Suprapubic skin (tissue), 4 donors: Measurements from ENCODE around the gene GNAI1. TPM values are rescaled to one million over a fixed set of nuclear protein-coding genes. Genes with fewer than 3 reads are reported as not detected.
A peak's percentile ranks its signal among the peaks of the same experiment; 100 is the strongest.

Source experiments
- DNase-seq, 2 donors: peaks; one replicate each; pipeline ENCODE4 v3.0.0-alpha.2; 2019; ENCODE audit warnings: low spot score in 2 of 2
- H3K27ac ChIP-seq: fragments of 200-600 bp; sonication (generic); one replicate; pipeline ENCODE4 v1.5.1; 2019
- H3K27me3 ChIP-seq: fragments of 200-600 bp; sonication (generic); one replicate; pipeline ENCODE4 v1.5.1; 2019
- H3K36me3 ChIP-seq: fragments of 200-600 bp; sonication (generic); one replicate; pipeline ENCODE4 v1.5.1; 2019
- H3K4me1 ChIP-seq: fragments of 200-600 bp; sonication (generic); one replicate; pipeline ENCODE4 v1.5.1; 2019
- H3K4me3 ChIP-seq: fragments of 200-600 bp; sonication (generic); one replicate; pipeline ENCODE4 v1.5.1; 2019; ENCODE audit warnings: mild to moderate bottlenecking
- H3K9me3 ChIP-seq: fragments of 200-600 bp; sonication (generic); one replicate; pipeline ENCODE4 v1.5.1; 2019
- EP300 ChIP-seq: sonication (generic); formaldehyde crosslinking; IDR thresholded peaks from one replicate; pipeline ENCODE4 v1.6.1; 2017; ENCODE audit warnings: antibody characterized with exemption
- POLR2A ChIP-seq, 2 donors: fragments of 450-650 bp; IDR thresholded peaks; one replicate each; pipeline ENCODE4 v1.6.1; 2017; ENCODE audit warnings: antibody characterized with exemption in 2 of 2, mild to moderate bottlenecking in 2 of 2, moderate library complexity in 2 of 2
- POLR2AphosphoS5 ChIP-seq, 3 donors: sonication (generic); formaldehyde crosslinking; IDR thresholded peaks; one replicate each; pipeline ENCODE4 v1.6.1; 2017; ENCODE audit warnings: antibody characterized with exemption in 3 of 3
- WGBS: methylation state at CpG from one replicate; pipeline ENCODE4 v1.1.5; 2018; 5-methylcytosine and 5-hydroxymethylcytosine counted together
- total RNA-seq, 4 donors: library from RNA; depleted of rRNA; stranded (reverse); fragments of >200 nt; gene quantifications; one replicate each; pipeline ENCODE4 v1.1.0, GENCODE V29; 2016
- TF ChIP-seq, protein P1 (sequence below), 2 donors: fragments of 200-600 bp in 1 of 2; fragments of 450-650 bp in 1 of 2; sonication (generic) in 1 of 2; IDR thresholded peaks; one replicate each; pipeline ENCODE4 v1.5.1; 2016 to 2019; ENCODE audit warnings: antibody characterized with exemption in 2 of 2, mild to moderate bottlenecking in 1 of 2, moderate library complexity in 1 of 2

GNAI1 gene
- total RNA-seq, 4 donors from 2014 or later: 64.9 to 87.9 (median 72.1) TPM

GRCh38 chr7:80132594-80132993 lies 2.0 kb upstream of the GNAI1 start:
- Histone ChIP-seq H3K4me1 (peaks cover 29% of the 10 kb centered on the region), H3K9me3 (no peaks in the 10 kb centered on the region), H3K36me3 (no peaks in the 10 kb centered on the region), H3K4me3 (no peak overlapping the region), H3K27ac (no peak overlapping the region), H3K27me3 (no peaks in the 10 kb centered on the region)
- TF ChIP-seq POLR2A (IDR thresholded peaks at IDR 0.05) (no peak), POLR2AphosphoS5 (IDR thresholded peaks at IDR 0.05) (no peak), EP300 (no peak)
- TF ChIP-seq, protein P1, sequence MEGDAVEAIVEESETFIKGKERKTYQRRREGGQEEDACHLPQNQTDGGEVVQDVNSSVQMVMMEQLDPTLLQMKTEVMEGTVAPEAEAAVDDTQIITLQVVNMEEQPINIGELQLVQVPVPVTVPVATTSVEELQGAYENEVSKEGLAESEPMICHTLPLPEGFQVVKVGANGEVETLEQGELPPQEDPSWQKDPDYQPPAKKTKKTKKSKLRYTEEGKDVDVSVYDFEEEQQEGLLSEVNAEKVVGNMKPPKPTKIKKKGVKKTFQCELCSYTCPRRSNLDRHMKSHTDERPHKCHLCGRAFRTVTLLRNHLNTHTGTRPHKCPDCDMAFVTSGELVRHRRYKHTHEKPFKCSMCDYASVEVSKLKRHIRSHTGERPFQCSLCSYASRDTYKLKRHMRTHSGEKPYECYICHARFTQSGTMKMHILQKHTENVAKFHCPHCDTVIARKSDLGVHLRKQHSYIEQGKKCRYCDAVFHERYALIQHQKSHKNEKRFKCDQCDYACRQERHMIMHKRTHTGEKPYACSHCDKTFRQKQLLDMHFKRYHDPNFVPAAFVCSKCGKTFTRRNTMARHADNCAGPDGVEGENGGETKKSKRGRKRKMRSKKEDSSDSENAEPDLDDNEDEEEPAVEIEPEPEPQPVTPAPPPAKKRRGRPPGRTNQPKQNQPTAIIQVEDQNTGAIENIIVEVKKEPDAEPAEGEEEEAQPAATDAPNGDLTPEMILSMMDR (IDR thresholded peaks at IDR 0.05): no peak
- no peak for DNase-seq
- 73% methylated on average over 3 of the region's 3 CpGs for WGBS

- TF ChIP-seq, protein P1 (IDR thresholded peaks at IDR 0.05): no peak
- TF ChIP-seq POLR2A (IDR thresholded peaks at IDR 0.05) (no peak), POLR2AphosphoS5 (IDR thresholded peaks at IDR 0.05) (no peak)
- H3K4me1 ChIP-seq: peaks cover 33% of the 10 kb centered on the region
- H3K9me3 ChIP-seq: no peaks in the 10 kb centered on the region
- peak overlapping the region; percentile 93 for H3K4me3 ChIP-seq
- WGBS: 39% methylated on average over 8 of the region's 8 CpGs
- no peaks in the 10 kb centered on the region for H3K36me3 ChIP-seq
- H3K27me3 ChIP-seq: no peaks in the 10 kb centered on the region
- H3K27ac ChIP-seq: peak overlapping the region; percentile 96
- no peak for DNase-seq
Observed at GRCh38 chr7:80133361-80134114, 1.1 kb upstream of the GNAI1 start.

- Histone ChIP-seq H3K27me3 (no peaks in the 10 kb centered on the region), H3K4me3 (peak overlapping the region; percentile 93), H3K36me3 (no peaks in the 10 kb centered on the region), H3K27ac (peak overlapping the region; percentile 96), H3K4me1 (peaks cover 39% of the 10 kb centered on the region), H3K9me3 (no peaks in the 10 kb centered on the region)
- DNase-seq: no peak
- 11% methylated on average over 12 of the region's 12 CpGs for WGBS
- TF ChIP-seq POLR2AphosphoS5 (IDR thresholded peaks at IDR 0.05) (no peak), POLR2A (IDR thresholded peaks at IDR 0.05) (no peak), EP300 (no peak)
- TF ChIP-seq, protein P1 (IDR thresholded peaks at IDR 0.05): no peak
Observed at GRCh38 chr7:80134115-80134535, 506 bp upstream of the GNAI1 start.

GRCh38 chr7:80135309-80136104 lies 876 bp downstream of the GNAI1 start:
- under 1% methylated on average over 44 of the region's 58 CpGs for WGBS
- Histone ChIP-seq H3K36me3 (no peaks in the 10 kb centered on the region), H3K9me3 (no peaks in the 10 kb centered on the region), H3K27me3 (no peaks in the 10 kb centered on the region), H3K27ac (peak overlapping the region; percentile 96), H3K4me1 (peaks cover 48% of the 10 kb centered on the region), H3K4me3 (peak overlapping the region; percentile 93)
- DNase-seq: peak; percentile 69 to 78
- TF ChIP-seq POLR2A (IDR thresholded peaks at IDR 0.05): no peak
- TF ChIP-seq EP300: no peak
- TF ChIP-seq POLR2AphosphoS5 (IDR thresholded peaks at IDR 0.05): no peak
- TF ChIP-seq, protein P1 (IDR thresholded peaks at IDR 0.05): no peak
